Transverse colon (tissue), 3 donors: Measurements from ENCODE around the gene GALNT2.

ENCODE experiments used
- CTCF ChIP-seq, 5 experiments: fragments of 200-600 bp in 3 of 5; fragments of 450-650 bp in 2 of 5; sonication (generic) in 3 of 5; IDR thresholded peaks; 1 replicate in 2 of 5; 2 replicates in 3 of 5; pipeline ENCODE4 v1.5.1; 2016 to 2017; ENCODE audit warnings: antibody characterized with exemption in 5 of 5, inconsistent platforms in 3 of 5, mild to moderate bottlenecking in 2 of 5, moderate library complexity in 1 of 5
- POLR2A ChIP-seq: fragments of 450-650 bp; IDR thresholded peaks from one replicate; pipeline ENCODE4 v1.6.1; 2016; ENCODE audit warnings: antibody characterized with exemption, mild to moderate bottlenecking, moderate library complexity

DNA sequence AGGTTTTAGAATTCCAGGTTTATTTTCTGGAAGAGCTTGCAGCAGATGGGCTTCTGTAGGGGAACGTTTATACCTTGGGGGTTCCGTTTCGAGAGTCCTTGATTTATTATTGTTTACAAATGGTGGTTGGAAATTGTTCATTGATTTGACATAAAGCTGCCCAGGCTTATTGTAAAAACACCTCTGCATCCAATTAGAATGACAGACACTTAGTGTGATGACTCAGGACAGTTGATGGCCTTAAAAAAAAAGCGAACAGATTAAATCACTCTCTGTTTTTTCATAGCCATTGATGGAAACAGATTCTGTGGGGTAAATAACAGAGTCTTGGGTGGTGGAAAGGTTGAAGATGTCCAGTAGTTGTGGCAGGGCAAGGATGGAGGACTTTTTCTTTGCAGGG, 35.4 kb downstream of the GALNT2 start:
- TF ChIP-seq POLR2A (no peak), CTCF (IDR thresholded peaks at IDR 0.05) (no peak)
